Heart right ventricle (tissue), 16 donors: ENCODE results near the gene C1R. TPM values are rescaled to one million over a fixed set of nuclear protein-coding genes. Genes with fewer than 3 reads are reported as not detected.

Experiments used
- ATAC-seq, 8 donors: fragments of 200-7000 bp; cut with Tn5 transposase; one replicate each; pipeline ENCODE4 v1.9.1; 2020; ENCODE audit warnings: mild to moderate bottlenecking in 8 of 8, moderate library complexity in 8 of 8, moderate number of reproducible peaks in 1 of 8
- DNase-seq, 2 donors: peaks; one replicate each; pipeline ENCODE4 v3.0.0-alpha.2; 2020
- H3K27ac ChIP-seq, 10 donors: fragments of 200-600 bp; sonication (generic) in 2 of 10; one replicate each; pipeline versions ENCODE4 v1.5.0 to v1.8.0; 2020 to 2022; ENCODE audit warnings: mild to moderate bottlenecking in 3 of 10
- H3K27me3 ChIP-seq, 7 donors: fragments of 200-600 bp; one replicate each; pipeline ENCODE4 v1.8.0; 2021 to 2022; ENCODE audit warnings: mild to moderate bottlenecking in 2 of 7
- H3K36me3 ChIP-seq, 9 donors: fragments of 200-600 bp; sonication (generic) in 1 of 9; one replicate each; pipeline versions ENCODE4 v1.5.0 to v1.8.0; 2020 to 2022; ENCODE audit warnings: mild to moderate bottlenecking in 2 of 9
- H3K4me1 ChIP-seq, 9 donors: fragments of 200-600 bp; sonication (generic) in 1 of 9; one replicate each; pipeline versions ENCODE4 v1.5.0 to v1.8.0; 2020 to 2022; ENCODE audit warnings: mild to moderate bottlenecking in 4 of 9
- H3K4me3 ChIP-seq, 10 donors: fragments of 200-600 bp; sonication (generic) in 2 of 10; one replicate each; pipeline versions ENCODE4 v1.5.0 to v1.8.0; 2020 to 2022; ENCODE audit warnings: mild to moderate bottlenecking in 7 of 10, moderate library complexity in 2 of 10
- H3K9me3 ChIP-seq, 11 donors: fragments of 200-600 bp in 10 of 11; sonication (generic) in 2 of 11; one replicate each; pipeline versions ENCODE4 v1.5.0 to v1.8.0; 2013 to 2022; ENCODE audit warnings: mild to moderate bottlenecking in 2 of 11, control low read depth in 1 of 11, moderate library complexity in 1 of 11
- CTCF ChIP-seq, 9 donors: fragments of 200-600 bp; sonication (generic) in 2 of 9; IDR thresholded peaks; one replicate each; pipeline versions ENCODE4 v1.5.0 to v1.8.0; 2021 to 2022; ENCODE audit warnings: antibody characterized with exemption in 9 of 9, mild to moderate bottlenecking in 5 of 9, moderate library complexity in 1 of 9
- WGBS, 2 donors: extraction: QIAGEN DNeasy Blood & Tissue Kit; methylation state at CpG; one replicate each; pipeline ENCODE4 v1.1.7; 2013; ENCODE audit warnings: inconsistent platforms in 1 of 2; 5-methylcytosine and 5-hydroxymethylcytosine counted together
- intact Hi-C, 10 donors: fragments of 100-400 bp; cut with DNase I; formaldehyde crosslinking; loops; one replicate each; pipeline versions ENCODE4 v1.11.1 to v1.14.2; 2022
- polyA plus RNA-seq, 2 donors: library from polyadenylated mRNA; stranded (reverse); fragments of 200-250 nt; gene quantifications; one replicate each; pipeline ENCODE4 v1.2.3, GENCODE V29; 2013
- total RNA-seq, 10 donors: library from RNA; stranded (reverse); fragmentation: NEBNext Ultra II Directional in 3 of 10; extraction: Animal tissue kit (Norgen Biotek cat#: 25700) in 3 of 10; gene quantifications; one replicate each; pipeline versions ENCODE4 v1.2.1 to v1.2.4, GENCODE V29; 2021 to 2023
- donor health status: Arrhythmogenic right ventricular cardiomyopathy.
- donor health status: ischemic (EF 13 %, LVEDD 7.1; RV severe dilation, severe dysfunction).
- donor health status: healthy with polysubstance abuse.
- donor health status: DM: no; HTN: yes; CAD: no.
- donor health status: DM: no; HTN: no; CAD: no.
- donor health status: ischemic (EF 25% LVEDD 6.9; RV normal size, moderate dysfunction).
- donor health status: ischemic (EF 25% LVEDD 5.7; RV mildly dilated, moderate dysfunction).
- donor health status: healthy.
- donor health status: DM: yes; HTN: yes; CAD: no.
- donor health status: Ischemic cardiomyopathy.
- donor health status: ischemic (EF 35%, LVEDD 5.7; RV mildly dilated, moderate dysfunction).
- donor health status: nonischemic (EF 11% LVEDD 7.7; RV severe dilation, severe dysfunction).
- donor health status: DM: yes; HTN: yes; CAD: no.
- donor health status: PGD.
- donor health status: ischemic (EF 29% LVEDD 5.4; RV normal size, mild dysfunction).
- donor health status: nonischemic (EF 23%, LVEDD 6.1; RV moderate dilation, normal function).

The C1R gene
- total and polyA plus RNA-seq, 12 donors, result 19.9 to 238 (median 71.9) TPM

GRCh38 chr12:7116196-7116595 lies 24.0 kb upstream of the C1R start:
- Histone ChIP-seq H3K27ac (no peak overlapping the region), H3K36me3 (peaks cover 0 to 40% (median 0%) of the 10 kb centered on the region in 9 donors), H3K9me3 (no peaks in the 10 kb centered on the region), H3K4me1 (peaks cover 0 to 17% (median 4%) of the 10 kb centered on the region in 9 donors), H3K4me3 (no peak overlapping the region), H3K27me3 (no peaks in the 10 kb centered on the region)
- ATAC-seq (no peak), DNase-seq (no peak)
- 85 to 90% methylated on average over 3 of the region's 3 CpGs for WGBS, 2 donors
- no peak for TF ChIP-seq CTCF (IDR thresholded peaks at IDR 0.05)
- intact Hi-C loops, result loop anchor here in 2 of 10 donors (10.0 kb wide), 2 partner anchors 161 to 171 kb away; partner anchors contain the start of genes C12orf57 (in 1 of the 2), PTPN6 (in 1 of the 2) and RNU7-1 (in 1 of the 2)

- Histone ChIP-seq H3K4me3 (no peak overlapping the region), H3K4me1 (peaks cover 0 to 17% (median 4%) of the 10 kb centered on the region in 9 donors), H3K27ac (no peak overlapping the region), H3K36me3 (peaks cover 0 to 40% (median 0%) of the 10 kb centered on the region in 9 donors), H3K27me3 (no peaks in the 10 kb centered on the region), H3K9me3 (no peaks in the 10 kb centered on the region)
- 88 to 89% methylated on average over 6 of the region's 6 CpGs for WGBS, 2 donors
- ATAC-seq (no peak), DNase-seq (no peak)
- no peak for TF ChIP-seq CTCF (IDR thresholded peaks at IDR 0.05)
- intact Hi-C loops, result loop anchor here in 4 of 10 donors (5.0 to 10.0 kb wide), 3 partner anchors 160 to 170 kb away; partner anchors contain the start of genes C12orf57 (in 1 of the 4), PTPN6 (in 1 of the 4) and RNU7-1 (in 1 of the 4)
Measured at GRCh38 chr12:7114851-7115250, 22.6 kb upstream of the C1R start.

GRCh38 chr12:7114008-7114407 lies 21.8 kb upstream of the C1R start:
- Histone ChIP-seq H3K4me1 (peaks cover 0 to 24% (median 7%) of the 10 kb centered on the region in 9 donors), H3K4me3 (no peak overlapping the region), H3K9me3 (no peaks in the 10 kb centered on the region), H3K27ac (no peak overlapping the region), H3K36me3 (peaks cover 0 to 40% (median 0%) of the 10 kb centered on the region in 9 donors), H3K27me3 (no peaks in the 10 kb centered on the region)
- 87% methylated on average over 11 of the region's 11 CpGs for WGBS, 2 donors
- no peak for DNase-seq
- ATAC-seq, result no peak
- intact Hi-C loops, result loop anchor here in 4 of 10 donors (5.0 to 10.0 kb wide), 3 partner anchors 159 to 169 kb away; partner anchors contain the start of genes C12orf57 (in 1 of the 4), PTPN6 (in 1 of the 4) and RNU7-1 (in 1 of the 4)
- no peak for TF ChIP-seq CTCF (IDR thresholded peaks at IDR 0.05)

- Histone ChIP-seq H3K9me3 (no peaks in the 10 kb centered on the region), H3K4me1 (peaks cover 0 to 26% (median 9%) of the 10 kb centered on the region in 9 donors), H3K4me3 (no peak overlapping the region), H3K36me3 (peaks cover 0 to 40% (median 0%) of the 10 kb centered on the region in 9 donors), H3K27me3 (no peaks in the 10 kb centered on the region), H3K27ac (peak overlapping the region in 1 of 10 donors; percentile 36)
- ATAC-seq (no peak), DNase-seq (no peak)
- intact Hi-C loops, result loop anchor here in 5 of 10 donors (2.0 to 10.0 kb wide), 4 partner anchors 53 to 169 kb away; partner anchors contain the start of genes C12orf57 (in 1 of the 5), C1S (in 1 of the 5), PTPN6 (in 1 of the 5) and RNU7-1 (in 1 of the 5)
- peak; percentile 72 to 93 (median 86) for TF ChIP-seq CTCF (IDR thresholded peaks at IDR 0.05)
- WGBS, 2 donors, result 24 to 33% methylated on average over 5 of the region's 5 CpGs
Measured at GRCh38 chr12:7113389-7113871, 21.2 kb upstream of the C1R start.
